ENCODE data around the gene KIF4A.

DNA sequence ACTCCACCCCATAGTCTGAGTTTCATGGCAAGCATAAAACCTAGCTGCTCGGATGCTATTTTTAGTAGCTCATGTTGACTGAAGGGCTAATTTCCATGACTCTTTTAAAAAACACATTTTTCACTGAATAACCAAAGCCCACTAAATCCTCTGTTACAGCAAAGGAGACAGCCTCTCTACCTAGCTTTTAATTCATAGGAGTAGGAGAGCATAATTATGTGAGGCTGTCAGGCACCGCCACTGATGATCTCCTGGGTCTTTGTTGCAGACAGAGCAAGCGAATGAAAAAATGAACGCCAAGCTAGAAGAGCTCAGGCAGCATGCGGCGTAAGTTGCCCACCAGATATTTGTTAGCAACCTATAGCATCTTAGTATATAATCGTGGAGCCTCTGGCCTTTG lies 53.5 kb downstream of the KIF4A start:
- TF ChIP-seq POLR2A (IDR thresholded peaks at IDR 0.05) (no peak), EP300 (IDR thresholded peaks at IDR 0.05) (no peak), POLR2AphosphoS5 (IDR thresholded peaks at IDR 0.05) (no peak)
- TF ChIP-seq, protein P1, sequence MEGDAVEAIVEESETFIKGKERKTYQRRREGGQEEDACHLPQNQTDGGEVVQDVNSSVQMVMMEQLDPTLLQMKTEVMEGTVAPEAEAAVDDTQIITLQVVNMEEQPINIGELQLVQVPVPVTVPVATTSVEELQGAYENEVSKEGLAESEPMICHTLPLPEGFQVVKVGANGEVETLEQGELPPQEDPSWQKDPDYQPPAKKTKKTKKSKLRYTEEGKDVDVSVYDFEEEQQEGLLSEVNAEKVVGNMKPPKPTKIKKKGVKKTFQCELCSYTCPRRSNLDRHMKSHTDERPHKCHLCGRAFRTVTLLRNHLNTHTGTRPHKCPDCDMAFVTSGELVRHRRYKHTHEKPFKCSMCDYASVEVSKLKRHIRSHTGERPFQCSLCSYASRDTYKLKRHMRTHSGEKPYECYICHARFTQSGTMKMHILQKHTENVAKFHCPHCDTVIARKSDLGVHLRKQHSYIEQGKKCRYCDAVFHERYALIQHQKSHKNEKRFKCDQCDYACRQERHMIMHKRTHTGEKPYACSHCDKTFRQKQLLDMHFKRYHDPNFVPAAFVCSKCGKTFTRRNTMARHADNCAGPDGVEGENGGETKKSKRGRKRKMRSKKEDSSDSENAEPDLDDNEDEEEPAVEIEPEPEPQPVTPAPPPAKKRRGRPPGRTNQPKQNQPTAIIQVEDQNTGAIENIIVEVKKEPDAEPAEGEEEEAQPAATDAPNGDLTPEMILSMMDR (IDR thresholded peaks at IDR 0.05): no peak

Data from gastroesophageal sphincter (tissue), 3 donors.